PFSK-1 (cell line): Measurements from ENCODE around the gene TAF1B.

ENCODE experiments used
- FOXP2 ChIP-seq: optimal IDR thresholded peaks from 2 replicates; pipeline ENCODE3; 2011; ENCODE audit warnings: borderline replicate concordance, control low read depth, inconsistent platforms; ENCODE audit not compliant: insufficient read depth; ENCODE audit errors: extremely low read length, extremely low read depth
- POLR2AphosphoS5 ChIP-seq: IDR thresholded peaks from 2 replicates; pipeline ENCODE4 v1.6.1; 2012; ENCODE audit warnings: low read depth, mild to moderate bottlenecking, control low read depth, low read length, moderate library complexity
- SIN3A ChIP-seq: IDR thresholded peaks from 2 replicates; pipeline ENCODE4 v1.6.1; 2012; ENCODE audit warnings: mild to moderate bottlenecking, low read length, moderate library complexity, borderline replicate concordance; ENCODE audit not compliant: insufficient read depth
- TAF1 ChIP-seq: IDR thresholded peaks from 2 replicates; pipeline ENCODE4 v1.6.1; 2012; ENCODE audit warnings: low read length, control low read depth, borderline replicate concordance; ENCODE audit not compliant: insufficient read depth
- TF ChIP-seq, protein P1 (sequence below), 2 experiments: IDR thresholded peaks; 2 replicates each; pipeline versions ENCODE4 v1.6.1 to v1.8.0; 2011 to 2012; ENCODE audit warnings: low read depth in 2 of 2, low read length in 2 of 2, control low read depth in 1 of 2, inconsistent platforms in 1 of 2, mild to moderate bottlenecking in 1 of 2, moderate library complexity in 1 of 2; ENCODE audit not compliant: insufficient read depth in 1 of 2

Gene TAF1B

DNA sequence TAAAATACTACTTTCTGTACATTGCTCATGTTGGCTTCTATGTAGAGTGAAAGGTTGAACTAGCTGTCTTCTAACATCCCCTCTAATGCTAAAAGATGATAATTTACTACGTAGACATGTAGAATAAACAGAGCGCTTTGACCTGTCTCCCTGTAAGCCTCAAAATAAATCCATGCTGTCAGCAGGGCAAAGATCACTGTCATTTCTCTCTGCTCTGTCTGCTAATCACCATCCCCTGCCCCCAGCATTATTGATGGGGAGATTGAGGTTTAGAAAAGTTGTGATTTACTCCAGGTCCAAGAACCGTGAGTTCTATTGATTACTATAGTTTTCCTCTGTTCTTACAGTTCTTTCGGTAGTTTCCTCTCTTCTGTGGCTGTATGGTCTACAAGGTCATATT lies 69.2 kb downstream of the TAF1B start:
- TF ChIP-seq SIN3A, result no peak
- no peak for TF ChIP-seq TAF1
- TF ChIP-seq, protein P1, sequence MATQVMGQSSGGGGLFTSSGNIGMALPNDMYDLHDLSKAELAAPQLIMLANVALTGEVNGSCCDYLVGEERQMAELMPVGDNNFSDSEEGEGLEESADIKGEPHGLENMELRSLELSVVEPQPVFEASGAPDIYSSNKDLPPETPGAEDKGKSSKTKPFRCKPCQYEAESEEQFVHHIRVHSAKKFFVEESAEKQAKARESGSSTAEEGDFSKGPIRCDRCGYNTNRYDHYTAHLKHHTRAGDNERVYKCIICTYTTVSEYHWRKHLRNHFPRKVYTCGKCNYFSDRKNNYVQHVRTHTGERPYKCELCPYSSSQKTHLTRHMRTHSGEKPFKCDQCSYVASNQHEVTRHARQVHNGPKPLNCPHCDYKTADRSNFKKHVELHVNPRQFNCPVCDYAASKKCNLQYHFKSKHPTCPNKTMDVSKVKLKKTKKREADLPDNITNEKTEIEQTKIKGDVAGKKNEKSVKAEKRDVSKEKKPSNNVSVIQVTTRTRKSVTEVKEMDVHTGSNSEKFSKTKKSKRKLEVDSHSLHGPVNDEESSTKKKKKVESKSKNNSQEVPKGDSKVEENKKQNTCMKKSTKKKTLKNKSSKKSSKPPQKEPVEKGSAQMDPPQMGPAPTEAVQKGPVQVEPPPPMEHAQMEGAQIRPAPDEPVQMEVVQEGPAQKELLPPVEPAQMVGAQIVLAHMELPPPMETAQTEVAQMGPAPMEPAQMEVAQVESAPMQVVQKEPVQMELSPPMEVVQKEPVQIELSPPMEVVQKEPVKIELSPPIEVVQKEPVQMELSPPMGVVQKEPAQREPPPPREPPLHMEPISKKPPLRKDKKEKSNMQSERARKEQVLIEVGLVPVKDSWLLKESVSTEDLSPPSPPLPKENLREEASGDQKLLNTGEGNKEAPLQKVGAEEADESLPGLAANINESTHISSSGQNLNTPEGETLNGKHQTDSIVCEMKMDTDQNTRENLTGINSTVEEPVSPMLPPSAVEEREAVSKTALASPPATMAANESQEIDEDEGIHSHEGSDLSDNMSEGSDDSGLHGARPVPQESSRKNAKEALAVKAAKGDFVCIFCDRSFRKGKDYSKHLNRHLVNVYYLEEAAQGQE (IDR thresholded peaks at IDR 0.05; ENCODE audit: insufficient read depth in 1 of 2, low read depth in 2 of 2, low read length in 2 of 2), result no peak
- no peak for TF ChIP-seq POLR2AphosphoS5
- no peak for TF ChIP-seq FOXP2

DNA sequence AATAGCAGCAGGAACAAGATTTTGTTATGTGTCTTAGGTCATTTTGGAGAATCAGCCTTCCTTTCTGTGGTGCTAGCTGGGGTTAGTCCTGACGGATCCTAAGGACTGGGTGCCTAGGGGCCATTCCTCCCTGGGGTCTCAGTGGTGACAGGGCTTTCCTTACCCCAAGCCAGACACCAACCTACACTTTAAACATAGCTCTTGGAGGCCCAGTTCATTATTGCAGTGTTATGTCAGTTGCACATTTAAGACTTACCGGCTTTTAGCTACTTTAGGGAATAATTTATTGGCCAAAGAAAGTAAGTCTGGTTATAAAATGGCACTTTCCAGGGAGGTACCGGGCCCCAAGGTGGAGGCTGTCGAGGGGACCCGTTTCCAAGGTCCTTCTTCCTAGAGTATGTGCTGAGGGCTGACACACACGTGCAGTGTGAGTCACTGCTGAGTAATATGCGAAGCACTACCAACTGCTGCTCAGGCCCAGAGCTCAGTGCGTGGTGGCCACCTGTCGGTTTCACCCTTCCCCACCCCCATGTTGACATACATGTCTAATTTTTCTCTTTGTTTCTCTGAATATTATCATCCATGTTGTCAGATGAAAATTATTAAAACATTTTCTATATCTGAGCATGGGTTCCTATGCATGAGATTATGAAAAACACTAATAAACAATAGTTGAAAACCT lies 71.3 kb downstream of the TAF1B start:
- TF ChIP-seq FOXP2 (peak; percentile 18), SIN3A (no peak)

DNA sequence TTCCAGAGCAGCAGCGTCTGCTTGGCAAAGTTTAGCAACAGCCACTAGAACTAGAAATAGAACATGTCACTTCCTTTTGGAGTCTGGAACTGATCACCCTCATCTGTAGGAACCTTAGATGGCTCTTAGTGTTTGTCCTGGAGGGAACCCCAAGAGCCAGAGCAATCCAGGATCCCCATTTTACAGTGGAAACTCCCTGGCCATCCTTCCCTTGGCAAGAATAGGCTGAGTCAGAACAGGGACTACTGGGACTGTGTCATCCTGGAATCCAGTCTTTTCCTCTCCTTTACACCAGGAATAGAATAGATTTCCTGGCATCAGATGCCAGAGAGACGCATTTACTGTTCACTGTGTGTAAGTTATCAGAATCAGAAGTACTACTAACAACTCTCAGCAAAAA lies 75.0 kb downstream of the TAF1B start:
- no peak for TF ChIP-seq FOXP2
- no peak for TF ChIP-seq TAF1
- no peak for TF ChIP-seq SIN3A
- no peak for TF ChIP-seq POLR2AphosphoS5
- TF ChIP-seq, protein P1 (IDR thresholded peaks at IDR 0.05; ENCODE audit: insufficient read depth in 1 of 2, low read depth in 2 of 2, low read length in 2 of 2), result no peak

DNA sequence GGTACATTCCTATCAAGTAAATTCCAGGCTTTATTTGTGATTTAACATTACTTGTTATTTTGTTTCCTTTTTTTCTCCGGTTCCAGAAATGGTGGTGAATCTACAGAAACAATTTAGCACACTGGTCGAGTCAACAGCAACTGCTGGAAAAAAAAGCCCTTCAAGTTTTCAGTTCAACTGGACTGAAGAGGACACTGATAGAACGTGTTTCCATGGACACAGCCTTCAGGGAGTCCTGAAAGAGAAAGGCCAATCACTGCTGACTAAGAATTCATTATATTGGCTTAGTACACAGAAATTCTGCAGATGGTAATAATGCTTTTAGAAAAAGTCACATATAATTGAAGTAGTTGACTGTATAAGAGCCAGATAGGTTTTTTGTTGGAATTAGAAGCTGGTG lies 76.2 kb downstream of the TAF1B start:
- TF ChIP-seq FOXP2, result no peak
- no peak for TF ChIP-seq POLR2AphosphoS5
- TF ChIP-seq TAF1, result no peak
- TF ChIP-seq, protein P1 (IDR thresholded peaks at IDR 0.05; ENCODE audit: insufficient read depth in 1 of 2, low read depth in 2 of 2, low read length in 2 of 2), result no peak
- no peak for TF ChIP-seq SIN3A

DNA sequence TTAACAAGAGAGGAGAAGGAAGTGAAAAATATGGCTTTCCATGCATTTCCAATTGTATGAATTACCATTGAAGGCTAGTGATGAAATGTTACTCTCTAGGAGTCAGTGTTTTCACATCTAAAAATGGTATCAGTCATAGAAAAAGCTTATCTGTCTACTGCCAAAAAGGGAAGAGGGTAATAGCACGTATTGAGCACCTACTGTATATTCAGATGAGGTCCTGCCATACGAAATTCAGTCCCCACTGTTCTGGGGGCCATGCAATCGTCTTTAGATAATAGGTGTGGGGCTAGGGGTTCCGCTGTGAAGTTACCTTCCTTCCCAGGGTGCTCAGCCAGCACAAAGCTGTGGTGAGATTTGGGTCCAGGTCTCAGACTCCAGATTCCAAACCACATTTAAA lies 94.0 kb downstream of the TAF1B start:
- TF ChIP-seq POLR2AphosphoS5, result 0 out of 2 replicates have a peak, but pooled peaks have one; percentile 10
- no peak for TF ChIP-seq FOXP2
- no peak for TF ChIP-seq TAF1
- no peak for TF ChIP-seq SIN3A
- TF ChIP-seq, protein P1 (IDR thresholded peaks at IDR 0.05; ENCODE audit: insufficient read depth in 1 of 2, low read depth in 2 of 2, low read length in 2 of 2), result no peak
